PC-3 (cell line): ENCODE data around the gene AASDHPPT. TPM values are rescaled to one million over a fixed set of nuclear protein-coding genes. Genes with fewer than 3 reads are reported as not detected.
A peak's percentile ranks its signal among the peaks of the same experiment; 100 is the strongest.

Experiments
- ATAC-seq: fragments of 200-7000 bp; cut with Tn5 transposase; 2 replicates; pipeline ENCODE4 v1.9.1; 2020; ENCODE audit warnings: mild to moderate bottlenecking, moderate library complexity
- BruUV-seq: library from RNA; stranded (reverse); fragments of 400-500 nt; replicated peaks from 2 replicates; lab custom pipeline; 2021; lab: Mats Ljungman, UMichigan
- CTCF ChIA-PET: fragments of 300-600 bp; sonication (Branson Sonifier 250); formaldehyde crosslinking; loops from one replicate; lab custom pipeline; 2022; ENCODE audit warnings: antibody characterized with exemption; lab: Charles Lee
- POLR2A ChIA-PET: fragments of 300-600 bp; sonication (Branson Sonifier 250); formaldehyde crosslinking; loops from one replicate; lab custom pipeline; 2022; ENCODE audit warnings: antibody characterized with exemption; ENCODE audit not compliant: unreplicated experiment; lab: Charles Lee
- DNase-seq: peaks from one replicate; pipeline ENCODE4 v3.0.0-alpha.2; 2015
- H2AFZ ChIP-seq: fragments of 300-600 bp; sonication (generic); 2 replicates; pipeline ENCODE4 v1.6.0; 2016; ENCODE audit warnings: antibody characterized with exemption, low read length
- H3F3A ChIP-seq: fragments of 300-600 bp; sonication (generic); one replicate; pipeline ENCODE4 v1.6.0; 2017; ENCODE audit warnings: antibody characterized with exemption, low read length, control low read depth, mild to moderate bottlenecking; ENCODE audit not compliant: unreplicated experiment
- H3K27ac ChIP-seq: fragments of 300-600 bp; sonication (generic); 2 replicates; pipeline ENCODE4 v1.5.1; 2016; ENCODE audit warnings: mild to moderate bottlenecking, low read length
- H3K27me3 ChIP-seq: fragments of 300-600 bp; sonication (generic); 2 replicates; pipeline ENCODE4 v1.6.1; 2016; ENCODE audit warnings: low read length, mixed read lengths
- H3K36me3 ChIP-seq: fragments of 300-600 bp; sonication (generic); 2 replicates; pipeline ENCODE4 v1.6.1; 2016; ENCODE audit warnings: low read depth, mixed run types, low read length, mixed read lengths
- H3K4me1 ChIP-seq: fragments of 300-600 bp; sonication (generic); 2 replicates; pipeline ENCODE4 v1.5.1; 2016; ENCODE audit warnings: low read length; ENCODE audit not compliant: insufficient read depth
- H3K4me2 ChIP-seq: fragments of 300-600 bp; sonication (generic); 2 replicates; pipeline ENCODE4 v1.6.0; 2016; ENCODE audit warnings: low read length
- H3K4me3 ChIP-seq: fragments of 300-600 bp; sonication (generic); 2 replicates; pipeline ENCODE4 v1.5.1; 2016; ENCODE audit warnings: mild to moderate bottlenecking, low read length, mixed read lengths
- H3K79me2 ChIP-seq: fragments of 300-600 bp; sonication (generic); 2 replicates; pipeline ENCODE4 v1.6.1; 2017; ENCODE audit warnings: low read length, mixed read lengths
- H3K9ac ChIP-seq: fragments of 300-600 bp; sonication (generic); 2 replicates; pipeline ENCODE4 v1.6.0; 2016; ENCODE audit warnings: mild to moderate bottlenecking, low read length
- H3K9me2 ChIP-seq: fragments of 300-600 bp; sonication (generic); replicated peaks from 2 replicates; pipeline ENCODE4 v1.6.1; 2016; ENCODE audit warnings: mixed run types, low read length, mixed read lengths
- H3K9me3 ChIP-seq: fragments of 300-600 bp; sonication (generic); 2 replicates; pipeline ENCODE4 v1.6.1; 2016; ENCODE audit warnings: low read length, mixed read lengths
- H4K20me1 ChIP-seq: fragments of 300-600 bp; sonication (generic); 2 replicates; pipeline ENCODE4 v1.6.1; 2016; ENCODE audit warnings: low read length, mixed read lengths
- EZH2 ChIP-seq: fragments of 300-600 bp; sonication (generic); IDR thresholded peaks from one replicate; pipeline ENCODE4 v1.6.1; 2017; ENCODE audit warnings: antibody characterized with exemption, mild to moderate bottlenecking, low read length; ENCODE audit not compliant: unreplicated experiment
- EZH2phosphoT487 ChIP-seq: fragments of 300-600 bp; sonication (generic); IDR thresholded peaks from 2 replicates; pipeline ENCODE4 v1.6.1; 2018; ENCODE audit warnings: mild to moderate bottlenecking, antibody characterized with exemption, low read length, borderline replicate concordance
- intact Hi-C: fragments of 100-400 bp; cut with micrococcal nuclease; formaldehyde crosslinking; loops from 2 replicates; pipeline ENCODE4 v1.9.0; 2023
- total RNA-seq: library from RNA; depleted of rRNA; stranded (reverse); fragments of >200 nt; gene quantifications from 2 replicates; pipeline ENCODE4 v1.2.3, GENCODE V29; 2014
- TF ChIP-seq, protein P1 (sequence below): fragments of 300-600 bp; sonication (generic); conservative IDR thresholded peaks from 2 replicates; pipeline ENCODE4 v1.5.1; 2017; ENCODE audit warnings: antibody characterized with exemption, low read depth, mild to moderate bottlenecking, low read length

Gene AASDHPPT
- total RNA-seq, 1 experiment from 2014 or later: 44.2 TPM

DNA sequence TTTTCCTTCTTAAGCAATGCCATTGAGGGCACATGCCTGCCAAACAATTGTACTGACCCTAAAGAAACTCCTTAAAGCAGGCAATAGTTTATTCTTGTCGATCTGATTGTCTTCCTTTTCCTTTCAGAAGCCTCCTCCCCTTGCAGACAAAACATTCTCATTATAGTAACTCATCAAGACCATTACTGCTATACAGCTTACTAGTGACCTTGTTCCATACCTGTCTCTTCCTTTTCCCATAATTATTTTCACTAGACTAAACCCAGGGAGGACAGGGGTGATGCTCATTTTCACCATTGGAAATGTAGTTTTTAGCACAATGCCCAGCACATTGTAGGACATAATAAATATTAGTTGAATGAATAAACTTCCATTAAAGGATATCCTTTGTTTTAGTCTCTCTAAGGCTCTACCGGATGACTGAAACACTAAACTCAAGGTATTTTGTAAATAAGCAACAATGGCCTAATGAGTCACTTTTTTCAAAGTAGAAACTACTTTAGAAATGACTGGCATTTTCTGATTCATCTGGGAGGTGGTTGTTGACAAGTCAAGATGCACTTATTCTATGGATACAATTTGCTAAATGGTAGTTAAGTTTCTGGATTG lies 46.2 kb upstream of the AASDHPPT start:
- ChIA-PET POLR2A (no interaction called here), CTCF (no interaction called here)
- H3K4me3 ChIP-seq: no peak overlapping the region
- H3K79me2 ChIP-seq: no peaks in the 10 kb centered on the region
- peak overlapping the region; percentile 48 for H3K4me2 ChIP-seq
- no peak for TF ChIP-seq EZH2phosphoT487
- TF ChIP-seq EZH2: no peak
- TF ChIP-seq, protein P1, sequence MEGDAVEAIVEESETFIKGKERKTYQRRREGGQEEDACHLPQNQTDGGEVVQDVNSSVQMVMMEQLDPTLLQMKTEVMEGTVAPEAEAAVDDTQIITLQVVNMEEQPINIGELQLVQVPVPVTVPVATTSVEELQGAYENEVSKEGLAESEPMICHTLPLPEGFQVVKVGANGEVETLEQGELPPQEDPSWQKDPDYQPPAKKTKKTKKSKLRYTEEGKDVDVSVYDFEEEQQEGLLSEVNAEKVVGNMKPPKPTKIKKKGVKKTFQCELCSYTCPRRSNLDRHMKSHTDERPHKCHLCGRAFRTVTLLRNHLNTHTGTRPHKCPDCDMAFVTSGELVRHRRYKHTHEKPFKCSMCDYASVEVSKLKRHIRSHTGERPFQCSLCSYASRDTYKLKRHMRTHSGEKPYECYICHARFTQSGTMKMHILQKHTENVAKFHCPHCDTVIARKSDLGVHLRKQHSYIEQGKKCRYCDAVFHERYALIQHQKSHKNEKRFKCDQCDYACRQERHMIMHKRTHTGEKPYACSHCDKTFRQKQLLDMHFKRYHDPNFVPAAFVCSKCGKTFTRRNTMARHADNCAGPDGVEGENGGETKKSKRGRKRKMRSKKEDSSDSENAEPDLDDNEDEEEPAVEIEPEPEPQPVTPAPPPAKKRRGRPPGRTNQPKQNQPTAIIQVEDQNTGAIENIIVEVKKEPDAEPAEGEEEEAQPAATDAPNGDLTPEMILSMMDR: no peak
- H3K27ac ChIP-seq: peak overlapping the region; percentile 44
- no peaks in the 10 kb centered on the region for H3F3A ChIP-seq
- no peaks in the 10 kb centered on the region for H3K9me3 ChIP-seq
- DNase-seq (peak; percentile 85), ATAC-seq (peak; percentile 93)
- no peaks in the 10 kb centered on the region for H3K9me2 ChIP-seq
- H3K36me3 ChIP-seq: no peaks in the 10 kb centered on the region
- H3K9ac ChIP-seq: no peak overlapping the region
- BruUV-seq: no TSS peak
- H3K4me1 ChIP-seq: peaks cover 16% of the 10 kb centered on the region
- H3K27me3 ChIP-seq: no peaks in the 10 kb centered on the region
- H4K20me1 ChIP-seq: no peaks in the 10 kb centered on the region
- intact Hi-C loops: no loop called here
- H2AFZ ChIP-seq: 0 out of 2 replicates have a peak overlapping the region, but pooled peaks have one; percentile 11

DNA sequence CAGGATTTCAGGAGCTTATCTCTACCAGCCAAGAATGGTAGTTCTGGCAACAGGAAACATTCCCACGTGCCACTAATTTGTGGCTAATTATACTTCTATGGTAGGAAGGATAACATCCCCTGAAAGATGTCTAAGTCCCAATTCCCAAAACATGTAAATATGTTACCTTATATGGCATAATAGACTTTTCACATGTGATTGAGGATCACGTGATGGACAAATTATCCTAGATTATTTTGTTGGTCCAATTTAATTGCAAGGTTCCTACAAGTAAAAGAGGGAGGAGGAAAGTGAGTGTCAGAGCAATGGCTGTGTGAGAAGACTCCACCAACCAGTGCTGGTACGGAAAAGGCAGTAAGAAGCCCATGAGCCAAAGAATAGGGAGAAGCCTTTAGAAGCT lies 45.5 kb upstream of the AASDHPPT start:
- DNase-seq: no peak
- TF ChIP-seq, protein P1: no peak
- TF ChIP-seq EZH2phosphoT487: no peak
- TF ChIP-seq EZH2: no peak
- no peaks in the 10 kb centered on the region for H3K27me3 ChIP-seq
- no peak overlapping the region for H3K9ac ChIP-seq
- peak overlapping the region; percentile 10; the same call in 1 of the 2 replicates for H3K27ac ChIP-seq
- no peak overlapping the region for H3K4me3 ChIP-seq
- POLR2A ChIA-PET: no interaction called here
- no peaks in the 10 kb centered on the region for H4K20me1 ChIP-seq
- no peaks in the 10 kb centered on the region for H3K36me3 ChIP-seq
- H3K4me1 ChIP-seq: peaks cover 16% of the 10 kb centered on the region
- CTCF ChIA-PET: no interaction called here
- intact Hi-C loops: no loop called here
- H3K4me2 ChIP-seq: peak overlapping the region; percentile 28
- no TSS peak for BruUV-seq
- ATAC-seq: no peak
- H2AFZ ChIP-seq: no peak overlapping the region
- no peaks in the 10 kb centered on the region for H3K79me2 ChIP-seq
- no peaks in the 10 kb centered on the region for H3K9me2 ChIP-seq
- no peaks in the 10 kb centered on the region for H3F3A ChIP-seq
- no peaks in the 10 kb centered on the region for H3K9me3 ChIP-seq

DNA sequence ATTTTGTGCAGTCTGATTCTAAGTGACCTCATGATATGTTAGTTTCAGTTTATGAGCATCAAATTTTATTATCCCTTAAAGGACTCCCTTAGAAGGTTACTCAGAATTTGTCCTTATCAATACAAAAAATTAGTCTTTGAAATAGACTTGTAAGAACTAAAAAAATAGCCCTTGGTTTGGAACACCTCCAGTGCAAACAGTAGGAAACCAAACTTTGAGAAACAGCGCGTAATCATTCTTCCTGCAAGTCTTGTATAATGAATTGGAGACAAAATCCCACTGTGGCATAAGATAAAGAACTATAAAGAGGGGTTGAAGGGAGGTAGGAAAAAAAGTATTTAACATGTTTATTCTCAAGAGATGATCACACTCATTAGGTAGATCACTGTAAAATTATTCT lies 44.6 kb upstream of the AASDHPPT start:
- ChIA-PET CTCF (no interaction called here), POLR2A (no interaction called here)
- H3K27ac ChIP-seq: no peak overlapping the region
- H3K36me3 ChIP-seq: no peaks in the 10 kb centered on the region
- ATAC-seq: no peak
- DNase-seq: no peak
- peaks cover 16% of the 10 kb centered on the region for H3K4me1 ChIP-seq
- H3K9ac ChIP-seq: no peak overlapping the region
- H3K79me2 ChIP-seq: no peaks in the 10 kb centered on the region
- H3F3A ChIP-seq: no peaks in the 10 kb centered on the region
- no peak overlapping the region for H3K4me3 ChIP-seq
- H3K27me3 ChIP-seq: no peaks in the 10 kb centered on the region
- H3K9me3 ChIP-seq: no peaks in the 10 kb centered on the region
- no peak overlapping the region for H2AFZ ChIP-seq
- BruUV-seq: no TSS peak
- intact Hi-C loops: no loop called here
- TF ChIP-seq, protein P1: no peak
- TF ChIP-seq EZH2: no peak
- TF ChIP-seq EZH2phosphoT487: no peak
- H4K20me1 ChIP-seq: no peaks in the 10 kb centered on the region
- H3K4me2 ChIP-seq: no peak overlapping the region
- no peaks in the 10 kb centered on the region for H3K9me2 ChIP-seq
